ENCODE data around the gene DDX28. TPM values are rescaled to one million over a fixed set of nuclear protein-coding genes. Genes with fewer than 3 reads are reported as not detected.
A peak's percentile ranks its signal among the peaks of the same experiment; 100 is the strongest.

Gene DDX28
- total and polyA plus RNA-seq, 2 donors from 2014 or later = 10.6 to 13.1 TPM

- intact Hi-C loops (cut with DNase I) = no loop called here
- H3K9me3 ChIP-seq (ENCODE audit: control insufficient read depth in 2 of 3, insufficient read depth in 1 of 3, low read length in 3 of 3) = no peaks in the 10 kb centered on the region
- peaks cover 0 to 3% (median 0%) of the 10 kb centered on the region in 3 donors for H3K36me3 ChIP-seq (ENCODE audit: control insufficient read depth in 2 of 3, insufficient read depth in 3 of 3, low read length in 3 of 3)
- H3K9ac ChIP-seq (ENCODE audit: low read length in 3 of 3) = peak overlapping the region in 1 of 3 donors; percentile 51
- no peak overlapping the region for H3K4me3 ChIP-seq (ENCODE audit: low read length in 3 of 3)
- no peaks in the 10 kb centered on the region for H3K4me1 ChIP-seq (ENCODE audit: control insufficient read depth in 2 of 3, insufficient read depth in 2 of 3, low read depth in 1 of 3, low read length in 3 of 3)
- FAIRE-seq (no peak), DNase-seq (peak; percentile 69 to 89 (median 80))
- TF ChIP-seq CTCF (IDR thresholded peaks at IDR 0.05; ENCODE audit: borderline replicate concordance, extremely low read depth, insufficient read depth) = peak; percentile 87
- H3K27ac ChIP-seq (ENCODE audit: low read depth in 2 of 2, low read length in 2 of 2) = no peak overlapping the region
- H3K27me3 ChIP-seq (ENCODE audit: control insufficient read depth, insufficient read depth, low read length) = no peaks in the 10 kb centered on the region
Measured at GRCh38 chr16:68040506-68041288, 17.7 kb upstream of the DDX28 start.

GRCh38 chr16:68037841-68038597 is 15.0 kb upstream of the DDX28 start:
- no peak for TF ChIP-seq CTCF (IDR thresholded peaks at IDR 0.05; ENCODE audit: borderline replicate concordance, extremely low read depth, insufficient read depth)
- Histone ChIP-seq H3K27ac (ENCODE audit: low read depth in 2 of 2, low read length in 2 of 2) (no peak overlapping the region), H3K4me1 (ENCODE audit: control insufficient read depth in 2 of 3, insufficient read depth in 2 of 3, low read depth in 1 of 3, low read length in 3 of 3) (no peaks in the 10 kb centered on the region), H3K9ac (ENCODE audit: low read length in 3 of 3) (no peak overlapping the region), H3K36me3 (ENCODE audit: control insufficient read depth in 2 of 3, insufficient read depth in 3 of 3, low read length in 3 of 3) (peaks cover 0 to 3% (median 0%) of the 10 kb centered on the region in 3 donors), H3K9me3 (ENCODE audit: control insufficient read depth in 2 of 3, insufficient read depth in 1 of 3, low read length in 3 of 3) (no peaks in the 10 kb centered on the region), H3K27me3 (ENCODE audit: control insufficient read depth, insufficient read depth, low read length) (no peaks in the 10 kb centered on the region), H3K4me3 (ENCODE audit: low read length in 3 of 3) (no peak overlapping the region)
- DNase-seq = no peak
- FAIRE-seq = no peak
- intact Hi-C loops (cut with DNase I) = no loop called here

DNA sequence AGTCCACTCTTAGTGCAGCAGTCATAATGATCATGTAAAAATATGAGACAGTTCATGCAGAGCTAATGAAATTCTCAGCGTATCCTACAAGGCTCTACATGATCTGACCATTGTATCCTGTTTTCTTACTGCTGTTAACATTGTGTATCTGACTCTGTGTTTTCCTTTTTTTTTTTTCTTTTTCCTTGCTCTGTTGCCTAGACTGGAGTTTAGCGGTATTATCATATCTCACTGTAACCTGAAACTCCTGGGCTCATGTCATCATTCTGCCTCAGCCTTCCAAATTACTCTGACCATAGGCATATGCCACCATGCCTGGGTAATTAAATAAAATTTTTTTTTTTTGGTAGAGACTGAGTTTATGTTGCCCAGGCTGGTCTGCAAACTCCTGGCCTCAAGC is 12.2 kb upstream of the DDX28 start:
- no peaks in the 10 kb centered on the region for H3K4me1 ChIP-seq (ENCODE audit: control insufficient read depth in 2 of 3, insufficient read depth in 2 of 3, low read depth in 1 of 3, low read length in 3 of 3)
- no peak for FAIRE-seq
- intact Hi-C loops (cut with DNase I) = no loop called here

More for the DNA sequence above, 12.2 kb upstream of the DDX28 start:
- H3K9me3 ChIP-seq (ENCODE audit: control insufficient read depth in 2 of 3, insufficient read depth in 1 of 3, low read length in 3 of 3) = no peaks in the 10 kb centered on the region
- H3K9ac ChIP-seq (ENCODE audit: low read length in 3 of 3) = no peak overlapping the region
- no peaks in the 10 kb centered on the region for H3K27me3 ChIP-seq (ENCODE audit: control insufficient read depth, insufficient read depth, low read length)
- TF ChIP-seq CTCF (IDR thresholded peaks at IDR 0.05; ENCODE audit: borderline replicate concordance, extremely low read depth, insufficient read depth) = no peak
- H3K27ac ChIP-seq (ENCODE audit: low read depth in 2 of 2, low read length in 2 of 2) = no peak overlapping the region
- H3K36me3 ChIP-seq (ENCODE audit: control insufficient read depth in 2 of 3, insufficient read depth in 3 of 3, low read length in 3 of 3) = peaks cover 0 to 3% (median 0%) of the 10 kb centered on the region in 3 donors
- no peak overlapping the region for H3K4me3 ChIP-seq (ENCODE audit: low read length in 3 of 3)
- no peak for DNase-seq

Data from kidney (tissue), 14 donors.